Neural progenitor cell (in vitro differentiated cells): ENCODE measurements around the gene PLA2G4C. TPM values are rescaled to one million over a fixed set of nuclear protein-coding genes. Genes with fewer than 3 reads are reported as not detected.

ENCODE experiments used
- DNase-seq: peaks from one replicate; pipeline ENCODE4 v3.0.0-alpha.2; 2016; ENCODE audit warnings: low spot score
- H2AFZ ChIP-seq: fragments of 200-600 bp; sonication (generic); replicated peaks from 2 replicates; pipeline ENCODE4 v1.6.1; 2016; ENCODE audit warnings: antibody characterized with exemption
- H3F3A ChIP-seq: fragments of 200-600 bp; sonication (generic); 2 replicates; pipeline ENCODE4 v1.6.1; 2016; ENCODE audit warnings: antibody characterized with exemption, low read depth
- H3K27ac ChIP-seq: fragments of 200-600 bp; sonication (generic); 2 replicates; pipeline ENCODE4 v1.5.1; 2016; ENCODE audit warnings: mild to moderate bottlenecking
- H3K27me3 ChIP-seq: fragments of 200-600 bp; sonication (generic); 2 replicates; pipeline ENCODE4 v1.6.1; 2016; ENCODE audit warnings: mild to moderate bottlenecking, moderate library complexity
- H3K36me3 ChIP-seq: fragments of 200-600 bp; sonication (generic); 2 replicates; pipeline ENCODE4 v1.5.1; 2016
- H3K4me1 ChIP-seq: fragments of 200-600 bp; sonication (generic); 2 replicates; pipeline ENCODE4 v1.6.1; 2016; ENCODE audit warnings: mixed run types
- H3K4me2 ChIP-seq: fragments of 200-600 bp; sonication (generic); 2 replicates; pipeline ENCODE4 v1.6.1; 2016
- H3K4me3 ChIP-seq: fragments of 200-600 bp; sonication (generic); 2 replicates; pipeline ENCODE4 v1.5.1; 2016
- H3K79me2 ChIP-seq: fragments of 200-600 bp; sonication (generic); 2 replicates; pipeline ENCODE4 v1.6.1; 2016; ENCODE audit warnings: low read depth
- H3K9ac ChIP-seq: fragments of 200-600 bp; sonication (generic); 2 replicates; pipeline ENCODE4 v1.6.1; 2016
- H3K9me3 ChIP-seq: fragments of 200-600 bp; sonication (generic); 2 replicates; pipeline ENCODE4 v1.5.1; 2016; ENCODE audit warnings: low read depth
- H4K20me1 ChIP-seq: fragments of 200-600 bp; sonication (generic); 2 replicates; pipeline ENCODE4 v1.6.1; 2016; ENCODE audit warnings: low read depth
- H3K27ac Mint-ChIP-seq: 3 replicates; pipeline ENCODE4 v1.8.0; 2021; ENCODE audit warnings: mixed read lengths
- H3K27me3 Mint-ChIP-seq: 2 replicates; pipeline ENCODE4 v1.8.0; 2022; ENCODE audit warnings: low read depth, mild to moderate bottlenecking, inconsistent platforms, moderate library complexity, mixed read lengths; ENCODE audit not compliant: insufficient read depth
- H3K36me3 Mint-ChIP-seq: 3 replicates; pipeline ENCODE4 v1.8.0; 2021; ENCODE audit warnings: mixed read lengths
- H3K4me1 Mint-ChIP-seq: 3 replicates; pipeline ENCODE4 v1.8.0; 2021; ENCODE audit warnings: mixed read lengths
- H3K4me3 Mint-ChIP-seq: 3 replicates; pipeline ENCODE4 v1.8.0; 2021; ENCODE audit warnings: mild to moderate bottlenecking, moderate library complexity, mixed read lengths
- H3K9me3 Mint-ChIP-seq: 3 replicates; pipeline ENCODE4 v1.8.0; 2020; ENCODE audit warnings: mixed read lengths
- EZH2 ChIP-seq: fragments of 200-600 bp; sonication (generic); IDR thresholded peaks from 2 replicates; pipeline ENCODE4 v1.6.1; 2017; ENCODE audit warnings: antibody characterized with exemption, mild to moderate bottlenecking, moderate library complexity
- EZH2phosphoT487 ChIP-seq: fragments of 200-600 bp; sonication (generic); IDR thresholded peaks from 2 replicates; pipeline ENCODE4 v1.6.1; 2017; ENCODE audit warnings: antibody characterized with exemption
- total RNA-seq: library from RNA; depleted of rRNA; stranded (reverse); fragments of >200 nt; gene quantifications from 2 replicates; pipeline ENCODE4 v1.2.3, GENCODE V29; 2015; ENCODE audit warnings: low replicate concordance
- TF ChIP-seq, protein P1 (sequence below): fragments of 200-600 bp; sonication (generic); IDR thresholded peaks from 2 replicates; pipeline ENCODE4 v1.5.1; 2017; ENCODE audit warnings: antibody characterized with exemption, mild to moderate bottlenecking

Gene PLA2G4C
- total RNA-seq, 1 donor from 2014 or later, result not detected

DNA sequence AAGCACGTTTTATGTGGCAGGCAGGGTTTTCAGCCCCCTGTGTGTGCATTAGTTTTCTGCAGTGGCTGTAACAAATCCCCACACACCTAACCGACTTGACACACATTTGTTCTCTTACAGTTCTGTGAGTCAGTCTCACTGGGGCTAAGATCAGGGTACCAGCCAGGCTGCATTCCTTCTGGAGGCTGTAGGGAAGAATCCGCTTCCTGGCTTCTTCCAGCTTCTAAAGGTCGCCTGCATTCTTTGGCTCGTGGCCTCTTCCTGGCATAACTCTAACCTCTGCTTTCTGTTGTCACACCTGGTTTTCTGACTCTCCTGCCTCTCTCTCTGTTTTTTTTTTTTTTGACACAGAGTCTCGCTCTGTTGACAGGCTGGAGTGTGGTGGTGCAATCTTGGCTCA is 109.8 kb downstream of the PLA2G4C start:
- H3K9me3 Mint-ChIP-seq, result peaks cover 4% of the 10 kb centered on the region

DNA sequence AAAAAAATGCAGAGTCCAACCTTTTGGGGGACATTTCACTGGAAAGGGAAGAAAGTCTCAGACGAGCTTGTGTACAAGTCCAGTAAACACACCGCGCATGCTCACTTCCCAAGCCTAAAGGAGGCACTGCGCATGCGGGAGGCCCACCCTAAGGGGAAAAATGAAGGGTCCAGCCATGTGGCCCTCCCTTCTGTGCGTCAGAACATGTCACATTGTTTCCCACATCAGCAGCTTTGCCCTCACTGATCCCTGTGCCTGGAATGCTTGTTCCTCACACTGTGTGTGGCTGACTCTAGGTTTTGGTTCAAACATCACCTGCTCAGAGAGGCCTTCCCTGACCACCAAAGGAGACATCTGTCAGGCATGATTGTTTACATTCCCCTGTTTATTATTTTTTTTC is 111.8 kb downstream of the PLA2G4C start:
- Mint-ChIP-seq H3K9me3 (peaks cover 4% of the 10 kb centered on the region), H3K27ac (no peak overlapping the region), H3K4me3 (no peak overlapping the region), H3K27me3 (peaks cover 2% of the 10 kb centered on the region), H3K36me3 (no peaks in the 10 kb centered on the region), H3K4me1 (no peaks in the 10 kb centered on the region)
- no peak for TF ChIP-seq EZH2phosphoT487
- no peak for TF ChIP-seq EZH2
- TF ChIP-seq, protein P1, sequence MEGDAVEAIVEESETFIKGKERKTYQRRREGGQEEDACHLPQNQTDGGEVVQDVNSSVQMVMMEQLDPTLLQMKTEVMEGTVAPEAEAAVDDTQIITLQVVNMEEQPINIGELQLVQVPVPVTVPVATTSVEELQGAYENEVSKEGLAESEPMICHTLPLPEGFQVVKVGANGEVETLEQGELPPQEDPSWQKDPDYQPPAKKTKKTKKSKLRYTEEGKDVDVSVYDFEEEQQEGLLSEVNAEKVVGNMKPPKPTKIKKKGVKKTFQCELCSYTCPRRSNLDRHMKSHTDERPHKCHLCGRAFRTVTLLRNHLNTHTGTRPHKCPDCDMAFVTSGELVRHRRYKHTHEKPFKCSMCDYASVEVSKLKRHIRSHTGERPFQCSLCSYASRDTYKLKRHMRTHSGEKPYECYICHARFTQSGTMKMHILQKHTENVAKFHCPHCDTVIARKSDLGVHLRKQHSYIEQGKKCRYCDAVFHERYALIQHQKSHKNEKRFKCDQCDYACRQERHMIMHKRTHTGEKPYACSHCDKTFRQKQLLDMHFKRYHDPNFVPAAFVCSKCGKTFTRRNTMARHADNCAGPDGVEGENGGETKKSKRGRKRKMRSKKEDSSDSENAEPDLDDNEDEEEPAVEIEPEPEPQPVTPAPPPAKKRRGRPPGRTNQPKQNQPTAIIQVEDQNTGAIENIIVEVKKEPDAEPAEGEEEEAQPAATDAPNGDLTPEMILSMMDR, result no peak
- Histone ChIP-seq H4K20me1 (no peaks in the 10 kb centered on the region), H3K36me3 (no peaks in the 10 kb centered on the region), H3K4me1 (no peaks in the 10 kb centered on the region), H3K27me3 (no peaks in the 10 kb centered on the region), H3K9ac (no peak overlapping the region), H3K27ac (no peak overlapping the region), H2AFZ (no peak overlapping the region), H3K79me2 (no peaks in the 10 kb centered on the region), H3F3A (no peaks in the 10 kb centered on the region), H3K9me3 (no peaks in the 10 kb centered on the region), H3K4me3 (no peak overlapping the region), H3K4me2 (no peak overlapping the region)
- DNase-seq, result no peak

More for the DNA sequence above, 109.8 kb downstream of the PLA2G4C start:
- H3K4me2 ChIP-seq, result no peak overlapping the region
- no peak overlapping the region for H3K9ac ChIP-seq
- H3K36me3 ChIP-seq, result no peaks in the 10 kb centered on the region
- no peaks in the 10 kb centered on the region for H3K79me2 ChIP-seq
- no peaks in the 10 kb centered on the region for H3K4me1 Mint-ChIP-seq
- no peaks in the 10 kb centered on the region for H3K4me1 ChIP-seq
- H3K27me3 Mint-ChIP-seq, result peaks cover 4% of the 10 kb centered on the region
- no peak overlapping the region for H3K4me3 Mint-ChIP-seq
- H3K9me3 ChIP-seq, result no peaks in the 10 kb centered on the region
- no peaks in the 10 kb centered on the region for H4K20me1 ChIP-seq
- H3K27ac ChIP-seq, result no peak overlapping the region
- H3K27me3 ChIP-seq, result no peaks in the 10 kb centered on the region
- no peak overlapping the region for H2AFZ ChIP-seq
- H3F3A ChIP-seq, result no peaks in the 10 kb centered on the region
- H3K36me3 Mint-ChIP-seq, result no peaks in the 10 kb centered on the region
- TF ChIP-seq, protein P1, result no peak
- no peak for TF ChIP-seq EZH2phosphoT487
- TF ChIP-seq EZH2, result no peak
- no peak overlapping the region for H3K27ac Mint-ChIP-seq
- DNase-seq, result no peak
- no peak overlapping the region for H3K4me3 ChIP-seq

Other genes with a start within 250 kb of the PLA2G4C start
- not detected in 2 replicates for gene SULT2A1, start 224.5 kb downstream of the PLA2G4C start, total RNA-seq
- not detected in 2 replicates for gene BSPH1, start 118.6 kb downstream of the PLA2G4C start, total RNA-seq
- gene ELSPBP1, start 116.2 kb downstream of the PLA2G4C start, total RNA-seq, result not detected in 2 replicates
- gene CABP5, start 66.7 kb downstream of the PLA2G4C start, total RNA-seq, result not detected in 2 replicates
- 40.0 and 88.9 TPM in 2 replicates for gene LIG1, start 59.5 kb upstream of the PLA2G4C start, total RNA-seq
- 0.36 and 4.2 TPM in 2 replicates for gene ZSWIM9, start 59.9 kb upstream of the PLA2G4C start, total RNA-seq
- gene CARD8, start 145.1 kb upstream of the PLA2G4C start, total RNA-seq, result 46.6 and 59.7 TPM in 2 replicates
- 5.4 and 6.0 TPM in 2 replicates for gene ZNF114, start 159.3 kb upstream of the PLA2G4C start, total RNA-seq
- gene EMP3, start 214.7 kb upstream of the PLA2G4C start, total RNA-seq, result 1.2 and 10.7 TPM in 2 replicates